Measurements from ENCODE around the gene DNAH10. TPM values are rescaled to one million over a fixed set of nuclear protein-coding genes. Genes with fewer than 3 reads are reported as not detected.

DNAH10 gene
- total and polyA plus RNA-seq, 10 of the 15 experiments (the other 5 are each of a cell fraction or from before 2014, with no cell fraction given): 0.01 to 0.32 (median 0.06) TPM

DNA sequence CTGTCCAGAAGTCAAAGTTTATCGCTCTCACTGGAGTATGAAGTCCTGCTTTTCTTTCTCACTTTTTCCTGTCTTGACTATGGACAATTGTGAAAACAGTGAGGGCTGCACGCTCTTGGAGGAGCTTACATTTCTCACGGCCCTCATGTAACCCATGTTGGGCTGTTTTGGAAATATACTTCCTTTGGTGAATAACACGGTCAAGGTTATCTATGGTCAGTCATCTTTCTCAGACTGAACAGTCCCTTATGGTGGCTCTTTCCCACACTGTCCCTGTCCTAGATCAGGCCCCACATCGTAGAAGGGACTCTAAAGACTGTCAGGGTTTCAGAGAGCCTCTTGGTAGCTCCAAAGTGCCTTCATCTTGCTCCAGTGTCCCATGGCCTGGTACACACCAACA is 203.3 kb downstream of the DNAH10 start (continued):
- TF ChIP-seq, protein P1, sequence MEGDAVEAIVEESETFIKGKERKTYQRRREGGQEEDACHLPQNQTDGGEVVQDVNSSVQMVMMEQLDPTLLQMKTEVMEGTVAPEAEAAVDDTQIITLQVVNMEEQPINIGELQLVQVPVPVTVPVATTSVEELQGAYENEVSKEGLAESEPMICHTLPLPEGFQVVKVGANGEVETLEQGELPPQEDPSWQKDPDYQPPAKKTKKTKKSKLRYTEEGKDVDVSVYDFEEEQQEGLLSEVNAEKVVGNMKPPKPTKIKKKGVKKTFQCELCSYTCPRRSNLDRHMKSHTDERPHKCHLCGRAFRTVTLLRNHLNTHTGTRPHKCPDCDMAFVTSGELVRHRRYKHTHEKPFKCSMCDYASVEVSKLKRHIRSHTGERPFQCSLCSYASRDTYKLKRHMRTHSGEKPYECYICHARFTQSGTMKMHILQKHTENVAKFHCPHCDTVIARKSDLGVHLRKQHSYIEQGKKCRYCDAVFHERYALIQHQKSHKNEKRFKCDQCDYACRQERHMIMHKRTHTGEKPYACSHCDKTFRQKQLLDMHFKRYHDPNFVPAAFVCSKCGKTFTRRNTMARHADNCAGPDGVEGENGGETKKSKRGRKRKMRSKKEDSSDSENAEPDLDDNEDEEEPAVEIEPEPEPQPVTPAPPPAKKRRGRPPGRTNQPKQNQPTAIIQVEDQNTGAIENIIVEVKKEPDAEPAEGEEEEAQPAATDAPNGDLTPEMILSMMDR (IDR thresholded peaks at IDR 0.05 in 2 of 3, conservative IDR thresholded peaks at IDR 0.05 in 1 of 3; ENCODE audit: control insufficient read depth in 2 of 3, extremely low read depth in 1 of 3, insufficient read depth in 1 of 3, low read depth in 3 of 3, low read length in 3 of 3): no peak
- TF ChIP-seq SIN3A (IDR thresholded peaks at IDR 0.05; ENCODE audit: low read depth, low read length): no peak
- TF ChIP-seq RUNX3 (IDR thresholded peaks at IDR 0.05; ENCODE audit: low read length): no peak
- TF ChIP-seq MYB (IDR thresholded peaks at IDR 0.05; ENCODE audit: borderline replicate concordance, low read depth, low read length): no peak

DNA sequence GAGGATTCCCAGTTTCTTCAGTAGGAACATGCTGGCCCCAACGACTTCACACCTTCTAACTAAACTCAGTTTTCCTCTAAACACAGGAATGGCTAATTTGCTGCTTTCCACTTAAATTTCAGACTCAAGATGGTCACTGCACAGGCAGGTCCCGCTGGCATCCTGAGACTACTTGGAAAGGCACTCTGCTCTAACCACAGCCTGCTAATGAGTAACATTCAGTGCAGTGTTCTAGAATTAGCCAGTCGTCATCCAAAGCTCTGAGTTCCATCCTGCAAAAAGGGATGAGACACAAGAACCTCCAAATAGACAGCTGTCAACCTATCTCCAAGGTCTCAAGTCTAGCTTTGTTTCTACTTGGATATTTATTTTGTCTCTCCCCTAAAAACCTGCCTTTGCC is 204.5 kb downstream of the DNAH10 start:
- Histone ChIP-seq H3K9ac (ENCODE audit: control insufficient read depth, insufficient read depth, low read length) (no peak overlapping the region), H3K36me3 (ENCODE audit: control insufficient read depth in 2 of 2, insufficient read depth in 2 of 2, low read length in 1 of 2) (no peaks in the 10 kb centered on the region), H3K79me2 (ENCODE audit: control insufficient read depth, insufficient read depth, low read length) (no peaks in the 10 kb centered on the region), H2AFZ (ENCODE audit: control insufficient read depth, low read depth, low read length) (no peak overlapping the region), H3K27ac (ENCODE audit: control insufficient read depth, insufficient read depth) (no peak overlapping the region), H3K9me3 (replicated peaks; ENCODE audit: control insufficient read depth, insufficient read depth, low read length) (no peaks in the 10 kb centered on the region), H3K4me2 (ENCODE audit: control insufficient read depth, insufficient read depth) (no peak overlapping the region), H3K4me3 (no peak overlapping the region), H3K4me1 (ENCODE audit: control insufficient read depth, insufficient read depth, low read length) (no peaks in the 10 kb centered on the region), H3K27me3 (replicated peaks in 1 of 2; ENCODE audit: control insufficient read depth in 2 of 2, insufficient read depth in 2 of 2, low read length in 1 of 2) (peaks cover 0 to 3% of the 10 kb centered on the region in 2 experiments; a peak in 2 of 4 replicates), H4K20me1 (ENCODE audit: control insufficient read depth, insufficient read depth) (no peaks in the 10 kb centered on the region)
- ChIA-PET CTCF (interaction anchor here (1.0 to 1.4 kb wide), 2 partner anchors 21 to 973 kb away, joined by 3 read pairs; no protein-coding TSS in a partner anchor), RAD21 (ENCODE audit: unreplicated experiment) (no interaction called here), POLR2A (no interaction called here), SMC1A (ENCODE audit: uncharacterized antibody, unreplicated experiment) (no interaction called here)
- no TSS peak for BruUV-seq (replicated peaks)
- ATAC-seq (no peak), FAIRE-seq (no peak), DNase-seq (ENCODE audit: low read depth, low spot score) (no peak)
- intact Hi-C loops (cut with micrococcal nuclease; ENCODE audit: unreplicated experiment) (no loop called here), in situ Hi-C loops (cut with MboI) (no loop called here)
- WGBS (ENCODE audit: insufficient coverage, insufficient replicate concordance, low lambda C conversion rate, missing lambda C conversion rate): 59% methylated on average over 3 of the region's 3 CpGs
- TF ChIP-seq RCOR1 (conservative IDR thresholded peaks at IDR 0.05; ENCODE audit: low read depth, low read length) (no peak), JUND (IDR thresholded peaks at IDR 0.05; ENCODE audit: low read depth, low read length) (no peak), GATAD2B (conservative IDR thresholded peaks at IDR 0.05; ENCODE audit: low read depth) (no peak), SPI1 (IDR thresholded peaks at IDR 0.05; ENCODE audit: borderline replicate concordance, insufficient read depth, low read depth, low read length) (no peak), BMI1 (IDR thresholded peaks at IDR 0.05; ENCODE audit: borderline replicate concordance) (no peak), JUNB (IDR thresholded peaks at IDR 0.05) (no peak), MEF2A (IDR thresholded peaks at IDR 0.05; ENCODE audit: insufficient read depth, low read depth, low read length) (no peak), NRF1 (conservative IDR thresholded peaks at IDR 0.05; ENCODE audit: low read depth, low read length) (no peak), MYC (IDR thresholded peaks at IDR 0.05; ENCODE audit: insufficient read depth, insufficient read length, insufficient replicate concordance, low read length, severe bottlenecking) (no peak), MTA3 (IDR thresholded peaks at IDR 0.05; ENCODE audit: borderline replicate concordance, low read length) (no peak), SREBF1 (IDR thresholded peaks at IDR 0.05; ENCODE audit: low read length) (no peak)
- TF ChIP-seq, protein P2, sequence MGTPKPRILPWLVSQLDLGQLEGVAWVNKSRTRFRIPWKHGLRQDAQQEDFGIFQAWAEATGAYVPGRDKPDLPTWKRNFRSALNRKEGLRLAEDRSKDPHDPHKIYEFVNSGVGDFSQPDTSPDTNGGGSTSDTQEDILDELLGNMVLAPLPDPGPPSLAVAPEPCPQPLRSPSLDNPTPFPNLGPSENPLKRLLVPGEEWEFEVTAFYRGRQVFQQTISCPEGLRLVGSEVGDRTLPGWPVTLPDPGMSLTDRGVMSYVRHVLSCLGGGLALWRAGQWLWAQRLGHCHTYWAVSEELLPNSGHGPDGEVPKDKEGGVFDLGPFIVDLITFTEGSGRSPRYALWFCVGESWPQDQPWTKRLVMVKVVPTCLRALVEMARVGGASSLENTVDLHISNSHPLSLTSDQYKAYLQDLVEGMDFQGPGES (IDR thresholded peaks at IDR 0.05): no peak
- TF ChIP-seq, protein P3, sequence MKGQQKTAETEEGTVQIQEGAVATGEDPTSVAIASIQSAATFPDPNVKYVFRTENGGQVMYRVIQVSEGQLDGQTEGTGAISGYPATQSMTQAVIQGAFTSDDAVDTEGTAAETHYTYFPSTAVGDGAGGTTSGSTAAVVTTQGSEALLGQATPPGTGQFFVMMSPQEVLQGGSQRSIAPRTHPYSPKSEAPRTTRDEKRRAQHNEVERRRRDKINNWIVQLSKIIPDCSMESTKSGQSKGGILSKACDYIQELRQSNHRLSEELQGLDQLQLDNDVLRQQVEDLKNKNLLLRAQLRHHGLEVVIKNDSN (IDR thresholded peaks at IDR 0.05; ENCODE audit: borderline replicate concordance, extremely low read length, insufficient read depth, low read depth, low read length): no peak
